ENCODE data around the gene HNRNPF.

GRCh38 chr10:43403911-43404703, 4.9 kb downstream of the HNRNPF start:
- TF ChIP-seq, protein P1, sequence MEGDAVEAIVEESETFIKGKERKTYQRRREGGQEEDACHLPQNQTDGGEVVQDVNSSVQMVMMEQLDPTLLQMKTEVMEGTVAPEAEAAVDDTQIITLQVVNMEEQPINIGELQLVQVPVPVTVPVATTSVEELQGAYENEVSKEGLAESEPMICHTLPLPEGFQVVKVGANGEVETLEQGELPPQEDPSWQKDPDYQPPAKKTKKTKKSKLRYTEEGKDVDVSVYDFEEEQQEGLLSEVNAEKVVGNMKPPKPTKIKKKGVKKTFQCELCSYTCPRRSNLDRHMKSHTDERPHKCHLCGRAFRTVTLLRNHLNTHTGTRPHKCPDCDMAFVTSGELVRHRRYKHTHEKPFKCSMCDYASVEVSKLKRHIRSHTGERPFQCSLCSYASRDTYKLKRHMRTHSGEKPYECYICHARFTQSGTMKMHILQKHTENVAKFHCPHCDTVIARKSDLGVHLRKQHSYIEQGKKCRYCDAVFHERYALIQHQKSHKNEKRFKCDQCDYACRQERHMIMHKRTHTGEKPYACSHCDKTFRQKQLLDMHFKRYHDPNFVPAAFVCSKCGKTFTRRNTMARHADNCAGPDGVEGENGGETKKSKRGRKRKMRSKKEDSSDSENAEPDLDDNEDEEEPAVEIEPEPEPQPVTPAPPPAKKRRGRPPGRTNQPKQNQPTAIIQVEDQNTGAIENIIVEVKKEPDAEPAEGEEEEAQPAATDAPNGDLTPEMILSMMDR (IDR thresholded peaks at IDR 0.05; ENCODE audit: low read depth, low read length) = no peak
- TF ChIP-seq POLR2A (IDR thresholded peaks at IDR 0.05; ENCODE audit: extremely low read depth, insufficient read length) (no peak), MYC (IDR thresholded peaks at IDR 0.05; ENCODE audit: low read depth, low read length) (no peak)
- TF ChIP-seq, protein P2, sequence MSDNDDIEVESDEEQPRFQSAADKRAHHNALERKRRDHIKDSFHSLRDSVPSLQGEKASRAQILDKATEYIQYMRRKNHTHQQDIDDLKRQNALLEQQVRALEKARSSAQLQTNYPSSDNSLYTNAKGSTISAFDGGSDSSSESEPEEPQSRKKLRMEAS (IDR thresholded peaks at IDR 0.05; ENCODE audit: low read depth, low read length) = no peak
